Measurements from ENCODE around the gene ZNF253.
"Not testable (repeated sequence)": the region's sequence is repeated elsewhere in the genome, so short reads cannot be mapped to it uniquely, and the experiment has no call there.

The ZNF253 gene

DNA sequence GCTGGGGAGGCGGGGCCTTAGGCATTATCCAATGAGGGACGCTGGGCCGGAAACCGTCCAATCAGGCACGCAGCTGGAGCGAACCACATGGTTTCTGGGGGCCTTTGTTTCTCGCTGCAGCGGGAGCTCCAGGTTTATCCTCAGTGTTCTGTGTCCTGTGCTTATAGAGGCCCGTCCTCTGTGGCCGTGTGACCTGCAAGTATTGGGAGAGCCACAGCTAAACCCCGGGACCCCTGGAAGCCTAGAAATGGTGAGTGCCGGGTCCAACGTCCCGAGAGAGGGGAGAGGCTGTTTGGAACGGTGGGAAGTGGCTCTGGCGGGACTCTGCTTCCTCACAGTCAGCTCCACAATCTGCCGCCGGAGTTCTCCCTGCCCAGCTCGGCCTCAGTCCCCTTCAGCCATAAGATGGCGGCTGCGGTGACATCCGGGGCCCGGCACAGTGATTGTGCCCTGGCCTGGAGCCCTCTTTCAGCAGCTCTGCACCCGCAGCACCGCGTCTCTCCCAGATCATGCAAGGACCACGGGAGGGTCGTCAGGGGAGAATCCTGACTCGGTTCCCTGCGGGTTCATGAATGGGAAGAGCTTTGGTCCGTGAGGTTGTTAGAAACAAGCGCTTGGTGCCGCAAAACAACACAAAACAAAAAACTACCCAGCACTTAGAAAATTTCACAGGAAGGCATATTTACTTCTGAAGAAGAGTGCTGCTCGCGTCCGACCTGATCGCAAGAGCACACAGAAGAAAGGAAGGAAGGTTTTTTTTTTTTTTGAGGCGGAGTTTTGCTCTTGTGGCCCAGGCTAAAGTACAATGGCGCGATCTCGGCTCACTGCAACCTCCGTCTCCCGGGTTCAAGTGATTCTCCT lies at the start of gene ZNF253:
Gene ZNF253, plus strand, starts transcription at position 133 of the 861 bp plus-strand sequence. Its CDS starts 115 bp downstream, at position 248.
- H3K4me1 ChIP-seq (ENCODE audit: control insufficient read depth in 5 of 5, insufficient read depth in 5 of 5, low read length in 5 of 5): peaks cover 3 to 28% (median 19%) of the 10 kb centered on the region in 5 donors
- H3K4me3 ChIP-seq (ENCODE audit: low read depth in 1 of 5, low read length in 5 of 5): peak within 1 kb of the TSS; percentile 79 to 98 (median 97)
- peak within 1 kb of the TSS; percentile 89 for H3K27ac ChIP-seq (ENCODE audit: low read depth, low read length)
- no peaks in the 10 kb centered on the region for H3K36me3 ChIP-seq (ENCODE audit: control insufficient read depth in 5 of 5, insufficient read depth in 5 of 5, low read length in 5 of 5)
- peaks cover 0 to 3% (median 0%) of the 10 kb centered on the region in 5 donors for H3K27me3 ChIP-seq (ENCODE audit: control insufficient read depth in 5 of 5, insufficient read depth in 4 of 5, low read length in 5 of 5)
- H3K9me3 ChIP-seq (ENCODE audit: control insufficient read depth in 5 of 5, low read length in 5 of 5): peaks cover 0 to 3% (median 0%) of the 10 kb centered on the region in 5 donors
- peak within 1 kb of the TSS; percentile 80 to 87 (median 84) for H3K9ac ChIP-seq (ENCODE audit: low read length in 5 of 5)

GRCh38 chr19:19816679-19817078 lies 49.0 kb upstream of the ZNF253 start:
- H3K9me3 ChIP-seq (ENCODE audit: control insufficient read depth in 5 of 5, low read length in 5 of 5): no peaks in the 10 kb centered on the region
- H3K36me3 ChIP-seq (ENCODE audit: control insufficient read depth in 5 of 5, insufficient read depth in 5 of 5, low read length in 5 of 5): peaks cover 0 to 7% (median 0%) of the 10 kb centered on the region in 5 donors
- H3K4me1 ChIP-seq (ENCODE audit: control insufficient read depth in 5 of 5, insufficient read depth in 5 of 5, low read length in 5 of 5): peaks cover 0 to 27% (median 18%) of the 10 kb centered on the region in 5 donors
- H3K27me3 ChIP-seq (ENCODE audit: control insufficient read depth in 5 of 5, insufficient read depth in 4 of 5, low read length in 5 of 5): no peaks in the 10 kb centered on the region
- no peak overlapping the region for H3K9ac ChIP-seq (ENCODE audit: low read length in 5 of 5)
- peak overlapping the region; percentile 80 for H3K27ac ChIP-seq (ENCODE audit: low read depth, low read length)
- no peak overlapping the region for H3K4me3 ChIP-seq (ENCODE audit: low read depth in 1 of 5, low read length in 5 of 5)

GRCh38 chr19:19817357-19817756 lies 48.3 kb upstream of the ZNF253 start:
- H3K36me3 ChIP-seq (ENCODE audit: control insufficient read depth in 5 of 5, insufficient read depth in 5 of 5, low read length in 5 of 5): peaks cover 0 to 7% (median 0%) of the 10 kb centered on the region in 5 donors
- no peak overlapping the region for H3K4me3 ChIP-seq (ENCODE audit: low read depth in 1 of 5, low read length in 5 of 5)
- no peaks in the 10 kb centered on the region for H3K9me3 ChIP-seq (ENCODE audit: control insufficient read depth in 5 of 5, low read length in 5 of 5)
- no peaks in the 10 kb centered on the region for H3K27me3 ChIP-seq (ENCODE audit: control insufficient read depth in 5 of 5, insufficient read depth in 4 of 5, low read length in 5 of 5)
- H3K9ac ChIP-seq (ENCODE audit: low read length in 5 of 5): no peak overlapping the region
- peaks cover 0 to 31% (median 23%) of the 10 kb centered on the region in 5 donors for H3K4me1 ChIP-seq (ENCODE audit: control insufficient read depth in 5 of 5, insufficient read depth in 5 of 5, low read length in 5 of 5)
- H3K27ac ChIP-seq (ENCODE audit: low read depth, low read length): peak overlapping the region; percentile 80

GRCh38 chr19:19820774-19821320 lies 44.8 kb upstream of the ZNF253 start:
- H3K9ac ChIP-seq (ENCODE audit: low read length in 5 of 5): peak overlapping the region; percentile 90 to 98 (median 96)
- peaks cover 0 to 12% (median 6%) of the 10 kb centered on the region in 5 donors for H3K9me3 ChIP-seq (ENCODE audit: control insufficient read depth in 5 of 5, low read length in 5 of 5)
- peaks cover 0 to 31% (median 23%) of the 10 kb centered on the region in 5 donors for H3K4me1 ChIP-seq (ENCODE audit: control insufficient read depth in 5 of 5, insufficient read depth in 5 of 5, low read length in 5 of 5)
- peak overlapping the region; percentile 98 for H3K27ac ChIP-seq (ENCODE audit: low read depth, low read length)
- H3K27me3 ChIP-seq (ENCODE audit: control insufficient read depth in 5 of 5, insufficient read depth in 4 of 5, low read length in 5 of 5): no peaks in the 10 kb centered on the region
- peak overlapping the region; percentile 96 to 99 (median 98) for H3K4me3 ChIP-seq (ENCODE audit: low read depth in 1 of 5, low read length in 5 of 5)
- no peaks in the 10 kb centered on the region for H3K36me3 ChIP-seq (ENCODE audit: control insufficient read depth in 5 of 5, insufficient read depth in 5 of 5, low read length in 5 of 5)

GRCh38 chr19:19821366-19821951 lies 44.2 kb upstream of the ZNF253 start, which contains the start of gene ZNF506:
Gene ZNF506 (minus strand): TSS chr19:19821750. CDS start chr19:19821603, 147 bp downstream.
- Histone ChIP-seq H3K9ac (ENCODE audit: low read length in 5 of 5) (peak within 1 kb of the TSS; percentile 90 to 98 (median 96)), H3K27me3 (ENCODE audit: control insufficient read depth in 5 of 5, insufficient read depth in 4 of 5, low read length in 5 of 5) (no peaks in the 10 kb centered on the region), H3K9me3 (ENCODE audit: control insufficient read depth in 5 of 5, low read length in 5 of 5) (peaks cover 0 to 14% (median 6%) of the 10 kb centered on the region in 5 donors), H3K36me3 (ENCODE audit: control insufficient read depth in 5 of 5, insufficient read depth in 5 of 5, low read length in 5 of 5) (no peaks in the 10 kb centered on the region), H3K4me3 (ENCODE audit: low read depth in 1 of 5, low read length in 5 of 5) (peak within 1 kb of the TSS; percentile 96 to 99 (median 98)), H3K4me1 (ENCODE audit: control insufficient read depth in 5 of 5, insufficient read depth in 5 of 5, low read length in 5 of 5) (peaks cover 0 to 31% (median 23%) of the 10 kb centered on the region in 5 donors), H3K27ac (ENCODE audit: low read depth, low read length) (peak within 1 kb of the TSS; percentile 98)

GRCh38 chr19:19821976-19822375 lies 43.7 kb upstream of the ZNF253 start:
- Histone ChIP-seq H3K4me1 (ENCODE audit: control insufficient read depth in 5 of 5, insufficient read depth in 5 of 5, low read length in 5 of 5) (peaks cover 0 to 29% (median 20%) of the 10 kb centered on the region in 5 donors), H3K4me3 (ENCODE audit: low read depth in 1 of 5, low read length in 5 of 5) (peak overlapping the region; percentile 96 to 99 (median 98)), H3K27ac (ENCODE audit: low read depth, low read length) (peak overlapping the region; percentile 98), H3K9me3 (ENCODE audit: control insufficient read depth in 5 of 5, low read length in 5 of 5) (peaks cover 0 to 17% (median 6%) of the 10 kb centered on the region in 5 donors), H3K9ac (ENCODE audit: low read length in 5 of 5) (peak overlapping the region in 3 of 5 donors; percentile 96 to 98 (median 97))
- not testable (repeated sequence) for H3K27me3 ChIP-seq (ENCODE audit: control insufficient read depth in 5 of 5, insufficient read depth in 4 of 5, low read length in 5 of 5); H3K36me3 ChIP-seq (ENCODE audit: control insufficient read depth in 5 of 5, insufficient read depth in 5 of 5, low read length in 5 of 5)

GRCh38 chr19:19823916-19824315 lies 41.8 kb upstream of the ZNF253 start:
- Histone ChIP-seq H3K4me1 (ENCODE audit: control insufficient read depth in 5 of 5, insufficient read depth in 5 of 5, low read length in 5 of 5) (peaks cover 0 to 20% (median 8%) of the 10 kb centered on the region in 5 donors), H3K9me3 (ENCODE audit: control insufficient read depth in 5 of 5, low read length in 5 of 5) (peaks cover 0 to 21% (median 13%) of the 10 kb centered on the region in 5 donors), H3K27ac (ENCODE audit: low read depth, low read length) (no peak overlapping the region), H3K27me3 (ENCODE audit: control insufficient read depth in 5 of 5, insufficient read depth in 4 of 5, low read length in 5 of 5) (no peaks in the 10 kb centered on the region), H3K4me3 (ENCODE audit: low read depth in 1 of 5, low read length in 5 of 5) (no peak overlapping the region), H3K9ac (ENCODE audit: low read length in 5 of 5) (no peak overlapping the region), H3K36me3 (ENCODE audit: control insufficient read depth in 5 of 5, insufficient read depth in 5 of 5, low read length in 5 of 5) (no peaks in the 10 kb centered on the region)

- H3K27ac ChIP-seq (ENCODE audit: low read depth, low read length): no peak overlapping the region
- H3K4me3 ChIP-seq (ENCODE audit: low read depth in 1 of 5, low read length in 5 of 5): no peak overlapping the region
- peaks cover 13 to 42% (median 40%) of the 10 kb centered on the region in 5 donors for H3K9me3 ChIP-seq (ENCODE audit: control insufficient read depth in 5 of 5, low read length in 5 of 5)
These were observed 38.8 kb upstream of the ZNF253 start for GRCh38 chr19:19826875-19827274.

GRCh38 chr19:19835560-19836038 lies 30.1 kb upstream of the ZNF253 start:
- no peak overlapping the region for H3K27ac ChIP-seq (ENCODE audit: low read depth, low read length)
- no peaks in the 10 kb centered on the region for H3K27me3 ChIP-seq (ENCODE audit: control insufficient read depth in 5 of 5, insufficient read depth in 4 of 5, low read length in 5 of 5)
- no peaks in the 10 kb centered on the region for H3K4me1 ChIP-seq (ENCODE audit: control insufficient read depth in 5 of 5, insufficient read depth in 5 of 5, low read length in 5 of 5)
- no peaks in the 10 kb centered on the region for H3K36me3 ChIP-seq (ENCODE audit: control insufficient read depth in 5 of 5, insufficient read depth in 5 of 5, low read length in 5 of 5)
- peaks cover 10 to 66% (median 56%) of the 10 kb centered on the region in 5 donors for H3K9me3 ChIP-seq (ENCODE audit: control insufficient read depth in 5 of 5, low read length in 5 of 5)
- no peak overlapping the region for H3K9ac ChIP-seq (ENCODE audit: low read length in 5 of 5)
- H3K4me3 ChIP-seq (ENCODE audit: low read depth in 1 of 5, low read length in 5 of 5): peak overlapping the region in 3 of 5 donors; percentile 3 to 22 (median 16)

More at GRCh38 chr19:19826875-19827274, 38.8 kb upstream of the ZNF253 start:
- no peak overlapping the region for H3K9ac ChIP-seq (ENCODE audit: low read length in 5 of 5)
- no peaks in the 10 kb centered on the region for H3K36me3 ChIP-seq (ENCODE audit: control insufficient read depth in 5 of 5, insufficient read depth in 5 of 5, low read length in 5 of 5)
- no peaks in the 10 kb centered on the region for H3K27me3 ChIP-seq (ENCODE audit: control insufficient read depth in 5 of 5, insufficient read depth in 4 of 5, low read length in 5 of 5)
- peaks cover 0 to 4% (median 4%) of the 10 kb centered on the region in 5 donors for H3K4me1 ChIP-seq (ENCODE audit: control insufficient read depth in 5 of 5, insufficient read depth in 5 of 5, low read length in 5 of 5)
